ENCODE measurements around the gene SYNE2.

- no peak for TF ChIP-seq CTCF (IDR thresholded peaks at IDR 0.05)
- no peak for TF ChIP-seq USF1 (CRISPR knock-in tag; IDR thresholded peaks at IDR 0.05)
- no peak for TF ChIP-seq JUN (CRISPR knock-in tag; IDR thresholded peaks at IDR 0.05)
- TF ChIP-seq NR3C1 (CRISPR knock-in tag; conservative IDR thresholded peaks at IDR 0.05; ENCODE audit: low read depth) = no peak
- no peak for TF ChIP-seq CREM (CRISPR knock-in tag; IDR thresholded peaks at IDR 0.05)
- TF ChIP-seq NR1H2 (CRISPR knock-in tag; IDR thresholded peaks at IDR 0.05) = no peak
- TF ChIP-seq TCF7 (CRISPR knock-in tag; IDR thresholded peaks at IDR 0.05; ENCODE audit: low read depth) = no peak
- TF ChIP-seq RELA (CRISPR knock-in tag; IDR thresholded peaks at IDR 0.05; ENCODE audit: borderline replicate concordance) = no peak
- no peak for TF ChIP-seq ATF6 (CRISPR knock-in tag; IDR thresholded peaks at IDR 0.05)
- no peak for TF ChIP-seq FOXP4 (CRISPR knock-in tag; IDR thresholded peaks at IDR 0.05)
- TF ChIP-seq ATF3 (CRISPR knock-in tag; conservative IDR thresholded peaks at IDR 0.05) = no peak
- no peak for TF ChIP-seq MAX (CRISPR knock-in tag; IDR thresholded peaks at IDR 0.05)
Observed at GRCh38 chr14:64114166-64114565, 261.4 kb downstream of the SYNE2 start.
